HG02938 (cell line): ENCODE results near the gene ICAM4.
A peak's percentile ranks its signal among the peaks of the same experiment; 100 is the strongest.
"Not testable (repeated sequence)": the region's sequence is repeated elsewhere in the genome, so short reads cannot be mapped to it uniquely, and the experiment has no call there.

ENCODE experiments used
- ATAC-seq: cut with Tn5 transposase; IDR thresholded peaks from one replicate; pipeline ENCODE4 v1.9.1; 2021; ENCODE audit warnings: mild to moderate bottlenecking, moderate library complexity; ENCODE audit not compliant: unreplicated experiment

Gene ICAM4

DNA sequence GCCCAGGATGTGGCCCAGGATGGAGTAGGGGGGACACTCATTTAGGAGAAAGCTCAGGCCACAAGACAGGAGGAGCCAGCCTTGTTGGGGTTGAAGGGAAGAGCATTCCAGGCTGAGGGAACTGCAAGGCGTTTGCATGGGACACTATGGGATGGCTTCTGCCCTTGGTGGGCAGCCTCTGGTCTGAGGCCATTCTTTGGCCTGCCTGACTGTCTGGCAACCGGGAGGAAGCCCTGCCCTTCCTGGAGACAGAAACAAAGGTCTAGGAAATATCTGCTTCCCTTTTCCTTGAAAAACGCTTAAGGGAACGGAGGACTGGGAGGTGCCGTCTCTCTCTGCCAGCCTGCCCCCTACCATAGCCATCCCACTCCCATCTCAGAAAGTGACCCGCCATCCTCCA is 18.7 kb upstream of the ICAM4 start:
- ATAC-seq, result no peak

GRCh38 chr19:10269333-10270179 is 17.2 kb upstream of the ICAM4 start:
- ATAC-seq, result no peak

- peak; percentile 45 for ATAC-seq
Measured at GRCh38 chr19:10270180-10270615, 16.6 kb upstream of the ICAM4 start.

- peak; percentile 37 for ATAC-seq
Measured at GRCh38 chr19:10270616-10271394, 15.9 kb upstream of the ICAM4 start, which contains the start of gene ICAM1. ICAM1 (plus strand) TSS chr19:10271120; CDS start chr19:10271160, 40 bp downstream.

GRCh38 chr19:10271543-10272086 is 15.1 kb upstream of the ICAM4 start:
- ATAC-seq, result no peak

GRCh38 chr19:10274589-10274988 is 12.2 kb upstream of the ICAM4 start:
- ATAC-seq, result no peak

DNA sequence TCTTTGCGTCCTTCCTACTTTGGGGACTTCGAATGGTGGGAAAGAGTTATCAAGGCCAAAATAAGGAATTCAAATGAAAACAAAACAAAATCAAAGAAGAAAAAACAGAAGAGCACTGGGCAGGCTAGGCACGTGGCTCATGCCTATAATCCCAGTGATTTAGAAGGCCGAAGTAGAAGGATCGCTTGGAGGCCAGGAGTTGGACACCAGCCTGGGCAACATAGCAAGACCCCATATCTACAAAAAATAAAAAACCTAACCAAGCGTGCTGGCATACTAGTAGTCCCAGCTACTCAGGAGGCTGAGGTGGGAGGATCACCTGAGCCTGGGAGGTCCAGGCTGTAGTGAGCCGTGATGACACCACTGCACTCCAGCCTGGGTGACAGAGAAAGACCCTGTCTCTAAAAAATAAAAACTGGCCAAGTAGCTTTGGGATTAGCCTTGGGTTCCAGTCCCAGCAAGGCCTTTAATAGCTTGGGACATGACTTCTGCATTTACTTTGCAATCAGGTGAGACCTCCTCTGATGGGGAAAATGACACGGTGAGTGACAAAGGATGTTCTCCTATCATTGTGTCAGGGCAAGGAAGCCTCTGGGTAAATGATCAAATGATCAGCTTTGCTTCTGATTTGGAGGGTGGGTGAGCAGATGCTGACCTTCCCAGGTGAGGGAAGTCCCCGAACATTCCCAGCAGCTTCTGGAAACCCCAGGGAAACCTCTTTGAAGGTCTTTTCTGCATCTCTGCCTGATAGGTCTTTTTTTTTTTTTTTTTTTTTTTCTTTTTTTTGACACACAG is 8.8 kb upstream of the ICAM4 start:
- ATAC-seq, result no peak

- no peak for ATAC-seq
Measured at GRCh38 chr19:10278935-10279334, 7.8 kb upstream of the ICAM4 start.

DNA sequence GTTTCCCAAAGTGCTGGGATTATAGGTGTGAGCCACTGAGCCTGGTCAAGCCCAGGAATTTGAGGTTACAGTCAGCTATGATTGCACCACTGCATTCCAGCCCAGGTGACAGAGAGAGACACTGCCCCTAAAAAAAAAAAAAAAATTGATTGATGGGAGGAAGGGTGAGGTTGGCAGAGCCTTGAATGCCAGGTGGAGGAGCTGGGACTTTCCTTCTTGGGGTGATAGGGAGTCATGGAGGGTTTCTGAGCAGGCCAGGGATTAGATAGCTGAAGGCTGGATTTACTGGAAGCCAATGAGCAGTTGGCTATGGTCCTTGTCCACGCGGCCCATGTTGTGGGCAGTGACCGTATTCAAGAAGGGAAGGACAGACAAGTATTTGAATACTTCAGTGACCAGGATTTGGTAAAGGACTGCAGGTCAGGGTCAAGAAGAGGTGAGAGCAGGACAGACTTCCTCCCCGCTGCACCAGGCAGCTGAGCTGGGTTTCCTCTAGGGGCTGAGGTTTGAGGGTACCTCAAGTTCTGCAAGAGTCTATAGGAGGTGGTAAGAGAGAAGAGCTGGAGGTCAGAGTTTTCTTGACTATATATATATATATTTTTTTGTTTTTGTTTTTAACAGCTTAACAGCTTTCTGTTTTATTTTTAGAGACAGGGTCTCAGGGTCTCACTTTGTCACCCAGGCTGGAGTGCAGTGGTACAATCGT is 6.9 kb upstream of the ICAM4 start:
- no peak for ATAC-seq

DNA sequence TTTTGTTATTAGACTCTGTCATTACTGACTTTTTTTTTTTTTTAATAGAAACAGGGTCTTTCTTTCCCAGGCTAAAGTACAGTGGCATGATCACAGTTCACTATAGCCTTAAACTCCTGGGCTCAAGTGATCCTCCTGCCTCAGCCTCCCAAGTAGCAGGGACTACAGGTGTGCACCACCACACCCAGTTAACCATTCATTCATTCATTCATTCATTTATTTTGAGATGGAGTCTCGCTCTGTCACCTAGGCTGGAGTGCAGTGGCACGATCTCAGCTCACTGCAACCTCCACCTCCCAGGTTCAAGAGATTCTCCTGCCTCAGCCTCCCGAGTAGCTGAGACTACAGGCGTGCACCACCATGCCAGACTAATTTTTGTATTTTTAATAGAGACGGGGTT is 4.7 kb upstream of the ICAM4 start:
- ATAC-seq, result not testable (repeated sequence)

GRCh38 chr19:10283301-10284064 is 3.3 kb upstream of the ICAM4 start:
- no peak for ATAC-seq

DNA sequence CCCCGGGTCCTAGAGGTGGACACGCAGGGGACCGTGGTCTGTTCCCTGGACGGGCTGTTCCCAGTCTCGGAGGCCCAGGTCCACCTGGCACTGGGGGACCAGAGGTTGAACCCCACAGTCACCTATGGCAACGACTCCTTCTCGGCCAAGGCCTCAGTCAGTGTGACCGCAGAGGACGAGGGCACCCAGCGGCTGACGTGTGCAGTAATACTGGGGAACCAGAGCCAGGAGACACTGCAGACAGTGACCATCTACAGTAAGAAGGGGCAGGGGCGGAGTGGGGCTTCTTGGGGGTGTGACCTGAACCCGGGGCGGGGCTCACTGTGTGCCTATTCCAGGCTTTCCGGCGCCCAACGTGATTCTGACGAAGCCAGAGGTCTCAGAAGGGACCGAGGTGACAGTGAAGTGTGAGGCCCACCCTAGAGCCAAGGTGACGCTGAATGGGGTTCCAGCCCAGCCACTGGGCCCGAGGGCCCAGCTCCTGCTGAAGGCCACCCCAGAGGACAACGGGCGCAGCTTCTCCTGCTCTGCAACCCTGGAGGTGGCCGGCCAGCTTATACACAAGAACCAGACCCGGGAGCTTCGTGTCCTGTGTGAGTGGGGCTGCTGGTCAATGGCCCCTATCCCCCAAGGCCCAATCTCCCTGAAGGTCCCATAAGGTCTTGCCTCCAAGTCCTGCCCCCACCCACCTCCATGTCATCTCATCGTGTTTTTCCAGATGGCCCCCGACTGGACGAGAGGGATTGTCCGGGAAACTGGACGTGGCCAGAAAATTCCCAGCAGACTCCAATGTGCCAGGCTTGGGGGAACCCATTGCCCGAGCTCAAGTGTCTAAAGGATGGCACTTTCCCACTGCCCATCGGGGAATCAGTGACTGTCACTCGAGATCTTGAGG is 2.4 kb upstream of the ICAM4 start:
- ATAC-seq, result no peak

GRCh38 chr19:10284960-10285278 is 1.8 kb upstream of the ICAM4 start:
- no peak for ATAC-seq

GRCh38 chr19:10285393-10285792 is 1.4 kb upstream of the ICAM4 start:
- ATAC-seq, result no peak

DNA sequence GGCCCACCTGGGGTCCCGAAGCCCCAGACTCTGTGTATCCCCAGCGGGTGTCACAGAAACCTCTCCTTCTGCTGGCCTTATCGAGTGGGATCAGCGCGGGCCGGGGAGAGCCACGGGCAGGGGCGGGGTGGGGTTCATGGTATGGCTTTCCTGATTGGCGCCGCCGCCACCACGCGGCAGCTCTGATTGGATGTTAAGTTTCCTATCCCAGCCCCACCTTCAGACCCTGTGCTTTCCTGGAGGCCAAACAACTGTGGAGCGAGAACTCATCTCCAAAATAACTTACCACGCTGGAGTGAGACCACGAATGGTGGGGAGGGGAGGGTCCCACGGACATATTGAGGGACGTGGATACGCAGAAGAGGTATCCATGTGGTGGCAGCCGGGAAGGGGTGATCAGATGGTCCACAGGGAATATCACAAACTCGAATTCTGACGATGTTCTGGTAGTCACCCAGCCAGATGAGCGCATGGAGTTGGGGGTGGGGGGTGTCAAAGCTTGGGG is 2.0 kb downstream of the ICAM4 start:
- ATAC-seq, result no peak

DNA sequence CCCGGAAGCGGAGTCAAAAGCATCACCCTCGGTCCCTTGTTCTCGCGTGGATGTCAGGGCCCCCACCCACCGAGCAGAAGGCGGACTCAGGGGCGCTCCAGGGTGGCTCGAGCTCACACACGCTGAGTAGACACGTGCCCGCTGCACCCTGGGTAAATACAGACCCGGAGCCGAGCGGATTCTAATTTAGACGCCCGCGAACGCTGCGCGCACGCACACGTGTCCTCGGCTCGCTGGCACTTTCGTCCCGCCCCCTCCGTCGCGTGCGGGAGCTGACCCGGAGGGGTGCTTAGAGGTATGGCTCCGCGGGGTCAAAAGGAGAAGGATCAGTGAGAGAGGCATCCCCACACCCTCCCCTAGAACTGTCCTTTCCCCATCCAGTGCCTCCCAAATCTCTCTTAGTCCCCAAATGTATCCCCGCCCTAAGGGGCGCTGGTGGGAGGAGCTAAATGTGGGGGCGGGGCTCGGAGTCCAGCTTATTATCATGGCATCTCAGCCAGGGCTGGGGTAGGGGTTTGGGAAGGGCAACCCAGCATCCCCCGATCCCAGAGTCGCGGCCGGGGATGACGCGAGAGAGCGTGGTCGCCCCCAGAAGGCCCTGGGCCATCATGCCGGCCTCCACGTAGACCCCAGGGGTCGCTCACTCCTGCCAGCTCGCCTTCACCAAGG is 2.5 kb downstream of the ICAM4 start:
- no peak for ATAC-seq

GRCh38 chr19:10289836-10290356 is 3.1 kb downstream of the ICAM4 start, which contains the start of gene ICAM5:
ICAM5 (plus strand) TSS chr19:10289952; CDS start chr19:10290044, 92 bp downstream.
- ATAC-seq, result no peak
